OCI-LY1 (cell line): ENCODE data around the gene TMEM62.

ENCODE experiments used
- H2AFZ ChIP-seq: fragments of 200-600 bp; sonication (generic), shearing (Covaris generic); 2 replicates; pipeline ENCODE4 v1.6.0; 2014; ENCODE audit warnings: antibody characterized with exemption, mild to moderate bottlenecking, low read length
- H3F3A ChIP-seq: fragments of 200-600 bp; sonication (generic), shearing (Covaris generic); 2 replicates; pipeline ENCODE4 v1.6.0; 2014; ENCODE audit warnings: mild to moderate bottlenecking, antibody characterized with exemption, low read length, moderate library complexity; ENCODE audit not compliant: insufficient read depth
- H3K27ac ChIP-seq: fragments of 200-600 bp; sonication (generic); 2 replicates; pipeline ENCODE4 v1.5.1; 2014; ENCODE audit warnings: low read length, mixed run types, mild to moderate bottlenecking, low read depth; ENCODE audit not compliant: poor library complexity, severe bottlenecking
- H3K27me3 ChIP-seq: fragments of 200-600 bp; sonication (generic); 2 replicates; pipeline ENCODE4 v1.6.0; 2014; ENCODE audit warnings: antibody characterized with exemption, mild to moderate bottlenecking, low read length, moderate library complexity; ENCODE audit not compliant: insufficient read depth
- H3K36me3 ChIP-seq: fragments of 200-600 bp; sonication (generic); 2 replicates; pipeline ENCODE4 v1.6.1; 2014; ENCODE audit warnings: mild to moderate bottlenecking, antibody characterized with exemption, low read length, moderate library complexity, mixed read lengths; ENCODE audit not compliant: insufficient read depth
- H3K4me1 ChIP-seq: fragments of 200-600 bp; sonication (generic); 2 replicates; pipeline ENCODE4 v1.5.1; 2014; ENCODE audit warnings: mild to moderate bottlenecking, low read length, moderate library complexity; ENCODE audit not compliant: insufficient read depth, severe bottlenecking
- H3K4me2 ChIP-seq: fragments of 200-600 bp; sonication (generic), shearing (Covaris generic); 2 replicates; pipeline ENCODE4 v1.6.1; 2014; ENCODE audit warnings: low read length
- H3K4me3 ChIP-seq: fragments of 200-600 bp; sonication (generic); 2 replicates; pipeline ENCODE4 v1.5.1; 2014; ENCODE audit warnings: low read length, low read depth, mild to moderate bottlenecking, mixed read lengths; ENCODE audit not compliant: poor library complexity, severe bottlenecking
- H3K79me2 ChIP-seq: fragments of 200-600 bp; shearing (Covaris generic); 2 replicates; pipeline ENCODE4 v1.6.1; 2016; ENCODE audit warnings: mixed run types, low read length, mixed read lengths; ENCODE audit not compliant: insufficient read depth
- H3K9ac ChIP-seq: fragments of 200-600 bp; sonication (generic), shearing (Covaris generic); 2 replicates; pipeline ENCODE4 v1.6.1; 2014; ENCODE audit warnings: mild to moderate bottlenecking, low read length, mixed read lengths
- H3K9me2 ChIP-seq: fragments of 200-600 bp; sonication (generic), shearing (Covaris generic); 2 replicates; pipeline ENCODE4 v1.6.1; 2014; ENCODE audit warnings: low read depth, mild to moderate bottlenecking, low read length, mixed read lengths
- H3K9me3 ChIP-seq: fragments of 200-600 bp; shearing (Covaris generic); 2 replicates; pipeline ENCODE4 v1.6.1; 2014; ENCODE audit warnings: low read length, mixed read lengths
- H4K20me1 ChIP-seq: fragments of 200-600 bp; sonication (generic), shearing (Covaris generic); 2 replicates; pipeline ENCODE4 v1.6.0; 2016; ENCODE audit warnings: mild to moderate bottlenecking, low read length; ENCODE audit not compliant: insufficient read depth
- EZH2 ChIP-seq: fragments of 200-600 bp; sonication (generic), shearing (Covaris generic); IDR thresholded peaks from 2 replicates; pipeline ENCODE4 v1.8.0; 2017; ENCODE audit warnings: borderline replicate concordance, mixed run types, mild to moderate bottlenecking, antibody characterized with exemption, low read length, moderate library complexity, mixed read lengths
- TF ChIP-seq, protein P1 (sequence below): fragments of 200-600 bp; sonication (generic), shearing (Covaris generic); IDR thresholded peaks from 2 replicates; pipeline ENCODE4 v1.5.1; 2017; ENCODE audit warnings: mild to moderate bottlenecking, antibody characterized with exemption, low read length, moderate library complexity, mixed read lengths

TMEM62 gene

DNA sequence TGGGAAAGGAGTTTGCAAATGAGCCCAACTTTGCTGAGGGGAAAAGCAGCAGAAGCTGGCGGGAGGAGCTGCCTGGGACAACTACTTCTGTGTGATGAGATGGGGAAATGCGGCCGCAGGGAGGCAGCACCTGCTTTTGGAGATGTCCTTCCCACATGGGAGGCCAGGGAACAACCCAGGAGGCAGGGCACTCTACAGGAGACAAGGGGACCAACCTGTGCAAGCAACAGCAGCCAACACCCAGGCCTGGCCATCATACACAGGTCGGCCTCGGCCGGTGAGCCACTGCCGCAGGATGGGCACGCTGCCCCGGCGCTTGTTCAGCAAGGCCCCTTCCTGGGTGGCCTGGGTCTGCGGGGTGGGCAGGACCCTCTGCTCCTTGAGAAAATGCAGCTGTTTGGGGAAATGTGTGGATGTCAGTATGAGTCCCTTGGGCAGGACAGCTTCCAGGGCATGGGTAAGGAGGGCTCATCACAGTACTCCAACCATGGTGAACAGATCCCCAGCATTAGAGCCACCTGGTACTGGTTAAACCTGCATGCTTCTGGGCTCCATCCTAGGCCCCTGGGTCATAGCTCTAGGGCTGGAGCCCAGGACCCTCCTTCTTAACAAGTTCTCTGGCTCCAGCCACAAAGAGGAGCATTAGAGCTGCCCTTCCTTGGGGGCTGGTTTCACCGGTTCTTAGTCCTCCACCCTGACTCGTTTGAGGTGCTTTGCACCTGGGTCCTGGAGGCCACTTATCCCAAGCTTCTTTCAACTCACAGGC lies 75.9 kb downstream of the TMEM62 start:
- H4K20me1 ChIP-seq, result no peaks in the 10 kb centered on the region
- no peak overlapping the region for H3K4me2 ChIP-seq
- H3F3A ChIP-seq, result no peaks in the 10 kb centered on the region
- H3K27ac ChIP-seq, result no peak overlapping the region
- H2AFZ ChIP-seq, result no peak overlapping the region
- H3K9ac ChIP-seq, result no peak overlapping the region
- TF ChIP-seq, protein P1, sequence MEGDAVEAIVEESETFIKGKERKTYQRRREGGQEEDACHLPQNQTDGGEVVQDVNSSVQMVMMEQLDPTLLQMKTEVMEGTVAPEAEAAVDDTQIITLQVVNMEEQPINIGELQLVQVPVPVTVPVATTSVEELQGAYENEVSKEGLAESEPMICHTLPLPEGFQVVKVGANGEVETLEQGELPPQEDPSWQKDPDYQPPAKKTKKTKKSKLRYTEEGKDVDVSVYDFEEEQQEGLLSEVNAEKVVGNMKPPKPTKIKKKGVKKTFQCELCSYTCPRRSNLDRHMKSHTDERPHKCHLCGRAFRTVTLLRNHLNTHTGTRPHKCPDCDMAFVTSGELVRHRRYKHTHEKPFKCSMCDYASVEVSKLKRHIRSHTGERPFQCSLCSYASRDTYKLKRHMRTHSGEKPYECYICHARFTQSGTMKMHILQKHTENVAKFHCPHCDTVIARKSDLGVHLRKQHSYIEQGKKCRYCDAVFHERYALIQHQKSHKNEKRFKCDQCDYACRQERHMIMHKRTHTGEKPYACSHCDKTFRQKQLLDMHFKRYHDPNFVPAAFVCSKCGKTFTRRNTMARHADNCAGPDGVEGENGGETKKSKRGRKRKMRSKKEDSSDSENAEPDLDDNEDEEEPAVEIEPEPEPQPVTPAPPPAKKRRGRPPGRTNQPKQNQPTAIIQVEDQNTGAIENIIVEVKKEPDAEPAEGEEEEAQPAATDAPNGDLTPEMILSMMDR, result peak; percentile 6; the same call in 1 of the 2 replicates
- TF ChIP-seq EZH2, result no peak
- H3K9me2 ChIP-seq, result no peaks in the 10 kb centered on the region
- H3K27me3 ChIP-seq, result peaks cover 8% of the 10 kb centered on the region
- no peaks in the 10 kb centered on the region for H3K4me1 ChIP-seq
- no peaks in the 10 kb centered on the region for H3K79me2 ChIP-seq
- no peaks in the 10 kb centered on the region for H3K36me3 ChIP-seq
- H3K9me3 ChIP-seq, result no peaks in the 10 kb centered on the region
- no peak overlapping the region for H3K4me3 ChIP-seq

DNA sequence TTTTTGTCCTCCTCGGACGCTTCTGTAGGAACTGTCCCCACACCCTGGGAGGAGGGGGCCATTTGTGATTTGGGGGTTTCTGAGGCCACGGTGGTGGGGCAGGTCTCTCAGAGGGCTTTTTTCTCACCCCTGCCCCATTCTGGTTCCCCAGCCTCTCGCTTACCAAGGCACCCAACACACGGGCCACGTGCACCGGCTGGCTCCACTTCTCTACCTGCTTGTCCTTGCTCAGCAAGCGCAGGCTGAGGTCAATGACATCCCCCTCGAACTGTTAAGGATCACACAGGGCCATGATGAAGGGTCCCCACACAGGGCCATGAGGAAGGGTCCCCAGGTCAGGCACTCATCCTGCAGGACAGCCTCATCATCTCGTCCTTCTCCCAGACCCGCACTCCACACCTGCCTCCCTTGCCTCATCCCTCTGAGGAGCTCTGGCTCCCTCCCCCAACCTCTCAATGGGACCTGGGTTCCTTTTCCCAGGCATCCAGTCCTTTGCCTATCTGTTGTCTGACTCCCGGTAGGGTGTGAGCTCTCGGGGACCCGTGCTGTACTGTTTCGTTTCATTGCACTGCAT lies 76.9 kb downstream of the TMEM62 start:
- Histone ChIP-seq H3K9ac (no peak overlapping the region), H2AFZ (no peak overlapping the region), H3K4me3 (no peak overlapping the region), H3K27ac (no peak overlapping the region), H4K20me1 (no peaks in the 10 kb centered on the region), H3K9me3 (no peaks in the 10 kb centered on the region), H3K9me2 (no peaks in the 10 kb centered on the region), H3F3A (no peaks in the 10 kb centered on the region), H3K4me2 (no peak overlapping the region), H3K4me1 (no peaks in the 10 kb centered on the region), H3K27me3 (peaks cover 14% of the 10 kb centered on the region), H3K79me2 (no peaks in the 10 kb centered on the region), H3K36me3 (no peaks in the 10 kb centered on the region)
- TF ChIP-seq EZH2, result no peak
- TF ChIP-seq, protein P1, result no peak

DNA sequence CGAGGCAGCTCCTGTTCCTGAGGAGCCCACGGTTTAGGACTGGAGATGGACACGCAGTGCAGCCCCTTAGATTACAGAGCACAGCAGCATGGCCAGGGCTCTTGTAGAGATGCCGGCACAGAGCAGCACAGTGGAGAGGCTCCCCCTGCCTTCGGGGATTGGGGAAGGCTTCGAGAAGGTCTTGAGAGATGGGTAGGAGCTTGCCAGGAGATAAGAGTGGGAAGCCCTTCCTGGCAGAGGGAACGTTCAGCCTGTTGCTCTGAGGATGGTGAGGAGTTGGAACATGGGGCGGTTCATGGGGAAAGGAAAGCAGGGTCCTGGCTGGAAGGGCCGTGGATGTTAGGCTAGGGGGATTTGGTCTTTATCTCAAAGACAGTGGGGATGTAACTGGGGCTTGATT lies 77.4 kb downstream of the TMEM62 start:
- H3K79me2 ChIP-seq, result no peaks in the 10 kb centered on the region
- H3K4me3 ChIP-seq, result no peak overlapping the region
- no peak overlapping the region for H2AFZ ChIP-seq
- no peaks in the 10 kb centered on the region for H3K4me1 ChIP-seq
- no peaks in the 10 kb centered on the region for H3K9me3 ChIP-seq
- H3K27me3 ChIP-seq, result peaks cover 14% of the 10 kb centered on the region
- no peak for TF ChIP-seq EZH2
- TF ChIP-seq, protein P1, result no peak
- H3K9me2 ChIP-seq, result no peaks in the 10 kb centered on the region
- H3K4me2 ChIP-seq, result no peak overlapping the region
- H3K9ac ChIP-seq, result no peak overlapping the region
- H3F3A ChIP-seq, result no peaks in the 10 kb centered on the region
- no peaks in the 10 kb centered on the region for H4K20me1 ChIP-seq
- H3K36me3 ChIP-seq, result no peaks in the 10 kb centered on the region
- no peak overlapping the region for H3K27ac ChIP-seq
